ENCODE results near the gene ACADS.
A peak's percentile ranks its signal among the peaks of the same experiment; 100 is the strongest.

The ACADS gene

DNA sequence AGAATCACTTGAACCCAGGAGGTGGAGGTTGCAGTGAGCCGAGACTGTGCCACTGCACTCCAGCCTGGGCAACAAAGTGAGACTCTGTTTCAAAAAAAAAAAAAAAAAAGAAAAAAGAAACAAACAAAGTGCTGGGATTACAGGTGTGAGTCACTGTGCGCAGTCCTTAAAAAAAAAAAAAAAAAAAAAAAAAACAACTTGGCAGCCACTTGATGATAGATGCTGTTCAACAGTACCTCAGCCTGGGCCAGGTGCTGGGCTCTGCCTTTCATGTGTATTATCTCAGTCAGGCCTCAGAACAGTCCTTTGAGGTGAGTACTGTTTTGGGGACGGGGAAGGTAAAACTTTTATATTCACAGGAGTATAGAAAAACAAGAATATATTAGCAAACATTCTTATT is 9.6 kb downstream of the ACADS start:
- Histone ChIP-seq H3K14ac (ENCODE audit: low read length) (no peak overlapping the region), H3K36me3 (ENCODE audit: control insufficient read depth in 1 of 2, insufficient read depth in 2 of 2, low read length in 2 of 2) (peaks cover 2 to 6% of the 10 kb centered on the region in 2 experiments), H3K4ac (ENCODE audit: low read depth, low read length) (no peak overlapping the region), H3K4me3 (ENCODE audit: low read depth, low read length) (no peak overlapping the region), H3K4me2 (ENCODE audit: low read length) (no peak overlapping the region), H3K4me1 (ENCODE audit: control insufficient read depth in 1 of 2, insufficient read depth in 2 of 2, low read length in 2 of 2) (no peaks in the 10 kb centered on the region), H3K9ac (ENCODE audit: low read length) (no peak overlapping the region), H2AFZ (ENCODE audit: insufficient read depth, low read length, poor library complexity) (no peak overlapping the region), H2AK5ac (ENCODE audit: low read length) (no peak overlapping the region), H3K79me1 (ENCODE audit: low read length) (no peaks in the 10 kb centered on the region), H3K27ac (ENCODE audit: low read depth, low read length) (no peak overlapping the region), H3K79me2 (ENCODE audit: control insufficient read depth, insufficient read depth, low read length, poor library complexity) (no peaks in the 10 kb centered on the region), H3K9me3 (ENCODE audit: insufficient read depth, low read depth, low read length) (no peaks in the 10 kb centered on the region), H3K27me3 (ENCODE audit: insufficient read depth, low read length) (no peaks in the 10 kb centered on the region), H4K91ac (ENCODE audit: low read depth, low read length) (no peak overlapping the region), H4K12ac (ENCODE audit: low read depth, low read length) (no peak overlapping the region), H3K18ac (ENCODE audit: low read length) (no peak overlapping the region), H2BK120ac (ENCODE audit: insufficient read depth, low read length, poor library complexity) (no peak overlapping the region), H3K23ac (ENCODE audit: low read length) (no peak overlapping the region), H2BK12ac (ENCODE audit: low read length) (no peak overlapping the region), H2BK5ac (ENCODE audit: low read depth, low read length, poor library complexity) (no peak overlapping the region), H4K8ac (ENCODE audit: low read depth, low read length) (no peak overlapping the region)
- no peak for DNase-seq
- WGBS (ENCODE audit: extremely low coverage, insufficient coverage, insufficient read length): no CpG with 5 or more reads among the region's 3 CpGs

DNA sequence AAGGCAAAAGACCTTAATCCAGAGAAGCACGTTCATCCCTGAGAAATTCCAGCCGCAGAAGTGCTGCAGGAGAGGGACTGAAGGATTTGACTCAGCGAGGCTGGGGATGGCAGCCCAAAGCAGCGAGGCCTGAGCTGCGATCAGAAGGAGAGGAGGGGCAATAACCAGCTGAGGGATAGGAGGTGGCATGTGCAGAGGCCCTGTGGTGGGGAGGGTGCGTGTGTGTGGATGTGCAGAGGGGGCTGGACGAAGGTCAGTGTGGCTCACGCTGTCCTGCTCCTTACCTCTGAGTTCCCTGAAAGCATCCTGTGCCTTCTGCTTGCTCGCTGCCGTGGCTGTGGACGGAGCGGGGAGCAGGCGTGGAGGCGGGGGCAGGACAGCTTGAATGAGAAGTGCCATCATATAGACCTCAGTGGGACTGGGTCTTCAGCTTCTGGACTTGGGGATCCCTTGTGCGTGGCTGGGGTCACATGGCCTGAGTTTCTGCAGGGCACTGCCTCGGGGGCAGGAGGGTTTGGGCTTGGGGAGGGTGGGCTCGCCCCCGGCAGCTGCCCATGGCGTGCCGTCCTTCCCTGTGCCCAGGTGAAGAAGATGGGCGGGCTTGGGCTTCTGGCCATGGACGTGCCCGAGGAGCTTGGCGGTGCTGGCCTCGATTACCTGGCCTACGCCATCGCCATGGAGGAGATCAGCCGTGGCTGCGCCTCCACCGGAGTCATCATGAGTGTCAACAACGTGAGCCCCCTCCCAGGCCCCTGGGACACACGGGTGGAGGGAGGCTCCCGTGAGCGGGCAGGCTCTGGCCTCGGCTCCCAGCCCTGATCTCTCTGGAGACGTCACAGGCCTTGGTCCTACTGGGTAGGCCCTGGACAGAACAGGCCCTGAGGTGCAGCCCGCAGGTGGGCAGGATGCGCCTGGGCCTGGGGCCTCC is 11.0 kb downstream of the ACADS start:
- H3K14ac ChIP-seq (ENCODE audit: low read length): no peak overlapping the region

DNA sequence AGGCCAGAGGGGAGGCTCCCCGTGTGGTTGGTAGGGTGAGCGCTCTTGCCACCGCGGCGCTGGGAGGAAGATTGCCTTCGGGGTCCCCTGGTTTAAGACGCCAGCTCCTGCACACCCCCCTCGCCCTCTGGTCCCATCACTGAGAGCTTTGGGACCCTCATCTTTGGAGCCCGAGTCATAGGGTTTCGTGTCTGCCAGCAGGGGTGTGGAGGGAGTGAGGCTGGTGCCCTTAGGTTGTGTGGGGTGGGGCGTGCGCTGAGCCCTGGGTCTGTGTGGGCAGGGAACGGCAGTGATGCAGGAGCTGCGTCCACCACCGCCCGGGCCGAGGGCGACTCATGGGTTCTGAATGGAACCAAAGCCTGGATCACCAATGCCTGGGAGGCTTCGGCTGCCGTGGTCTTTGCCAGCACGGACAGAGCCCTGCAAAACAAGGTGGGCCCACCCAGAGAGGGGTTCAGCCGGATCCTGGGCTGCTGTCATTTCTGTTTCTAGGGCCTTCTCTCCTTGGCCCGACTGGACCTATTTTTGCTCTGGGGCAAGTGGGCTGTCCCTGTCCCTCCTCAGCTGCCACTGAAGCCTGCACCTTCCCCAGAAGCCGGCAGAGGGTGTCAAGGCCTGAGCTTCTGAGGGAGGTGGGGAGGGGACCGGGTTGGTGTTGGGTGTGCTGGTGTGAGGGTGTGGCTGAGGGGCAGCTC is 12.1 kb downstream of the ACADS start:
- Histone ChIP-seq H3K18ac (ENCODE audit: low read length) (no peak overlapping the region), H3K79me2 (ENCODE audit: control insufficient read depth, insufficient read depth, low read length, poor library complexity) (no peaks in the 10 kb centered on the region), H3K27me3 (ENCODE audit: insufficient read depth, low read length) (no peaks in the 10 kb centered on the region), H4K8ac (ENCODE audit: low read depth, low read length) (no peak overlapping the region), H3K4me2 (ENCODE audit: low read length) (no peak overlapping the region), H2AFZ (ENCODE audit: insufficient read depth, low read length, poor library complexity) (no peak overlapping the region), H4K91ac (ENCODE audit: low read depth, low read length) (no peak overlapping the region), H3K79me1 (ENCODE audit: low read length) (no peaks in the 10 kb centered on the region), H2AK5ac (ENCODE audit: low read length) (no peak overlapping the region), H4K12ac (ENCODE audit: low read depth, low read length) (no peak overlapping the region), H3K27ac (ENCODE audit: low read depth, low read length) (no peak overlapping the region), H2BK120ac (ENCODE audit: insufficient read depth, low read length, poor library complexity) (no peak overlapping the region), H2BK5ac (ENCODE audit: low read depth, low read length, poor library complexity) (no peak overlapping the region), H3K4me3 (ENCODE audit: low read depth, low read length) (no peak overlapping the region), H3K14ac (ENCODE audit: low read length) (no peak overlapping the region), H3K4me1 (ENCODE audit: control insufficient read depth in 1 of 2, insufficient read depth in 2 of 2, low read length in 2 of 2) (no peaks in the 10 kb centered on the region), H3K9me3 (ENCODE audit: insufficient read depth, low read depth, low read length) (no peaks in the 10 kb centered on the region), H3K36me3 (ENCODE audit: control insufficient read depth in 1 of 2, insufficient read depth in 2 of 2, low read length in 2 of 2) (peaks cover 4 to 6% of the 10 kb centered on the region in 2 experiments), H3K23ac (ENCODE audit: low read length) (no peak overlapping the region), H3K9ac (ENCODE audit: low read length) (no peak overlapping the region), H2BK12ac (ENCODE audit: low read length) (no peak overlapping the region), H3K4ac (ENCODE audit: low read depth, low read length) (no peak overlapping the region)
- no CpG with 5 or more reads among the region's 25 CpGs for WGBS (ENCODE audit: extremely low coverage, insufficient coverage, insufficient read length)
- DNase-seq: peak in 1 of 2 donors; percentile 39

More for the DNA sequence above, 11.0 kb downstream of the ACADS start:
- Histone ChIP-seq H3K4ac (ENCODE audit: low read depth, low read length) (no peak overlapping the region), H3K4me2 (ENCODE audit: low read length) (no peak overlapping the region), H4K91ac (ENCODE audit: low read depth, low read length) (no peak overlapping the region), H3K18ac (ENCODE audit: low read length) (no peak overlapping the region), H3K4me1 (ENCODE audit: control insufficient read depth in 1 of 2, insufficient read depth in 2 of 2, low read length in 2 of 2) (no peaks in the 10 kb centered on the region), H2BK5ac (ENCODE audit: low read depth, low read length, poor library complexity) (no peak overlapping the region), H3K4me3 (ENCODE audit: low read depth, low read length) (no peak overlapping the region), H2BK120ac (ENCODE audit: insufficient read depth, low read length, poor library complexity) (no peak overlapping the region), H3K23ac (ENCODE audit: low read length) (no peak overlapping the region), H3K36me3 (ENCODE audit: control insufficient read depth in 1 of 2, insufficient read depth in 2 of 2, low read length in 2 of 2) (peaks cover 4 to 6% of the 10 kb centered on the region in 2 experiments), H3K9ac (ENCODE audit: low read length) (no peak overlapping the region), H4K12ac (ENCODE audit: low read depth, low read length) (no peak overlapping the region), H3K79me2 (ENCODE audit: control insufficient read depth, insufficient read depth, low read length, poor library complexity) (no peaks in the 10 kb centered on the region), H2BK12ac (ENCODE audit: low read length) (no peak overlapping the region), H2AK5ac (ENCODE audit: low read length) (no peak overlapping the region), H3K27me3 (ENCODE audit: insufficient read depth, low read length) (no peaks in the 10 kb centered on the region), H4K8ac (ENCODE audit: low read depth, low read length) (no peak overlapping the region), H3K9me3 (ENCODE audit: insufficient read depth, low read depth, low read length) (no peaks in the 10 kb centered on the region), H3K79me1 (ENCODE audit: low read length) (no peaks in the 10 kb centered on the region), H2AFZ (ENCODE audit: insufficient read depth, low read length, poor library complexity) (no peak overlapping the region), H3K27ac (ENCODE audit: low read depth, low read length) (no peak overlapping the region)
- no peak for DNase-seq
- WGBS (ENCODE audit: extremely low coverage, insufficient coverage, insufficient read length): no CpG with 5 or more reads among the region's 38 CpGs

DNA sequence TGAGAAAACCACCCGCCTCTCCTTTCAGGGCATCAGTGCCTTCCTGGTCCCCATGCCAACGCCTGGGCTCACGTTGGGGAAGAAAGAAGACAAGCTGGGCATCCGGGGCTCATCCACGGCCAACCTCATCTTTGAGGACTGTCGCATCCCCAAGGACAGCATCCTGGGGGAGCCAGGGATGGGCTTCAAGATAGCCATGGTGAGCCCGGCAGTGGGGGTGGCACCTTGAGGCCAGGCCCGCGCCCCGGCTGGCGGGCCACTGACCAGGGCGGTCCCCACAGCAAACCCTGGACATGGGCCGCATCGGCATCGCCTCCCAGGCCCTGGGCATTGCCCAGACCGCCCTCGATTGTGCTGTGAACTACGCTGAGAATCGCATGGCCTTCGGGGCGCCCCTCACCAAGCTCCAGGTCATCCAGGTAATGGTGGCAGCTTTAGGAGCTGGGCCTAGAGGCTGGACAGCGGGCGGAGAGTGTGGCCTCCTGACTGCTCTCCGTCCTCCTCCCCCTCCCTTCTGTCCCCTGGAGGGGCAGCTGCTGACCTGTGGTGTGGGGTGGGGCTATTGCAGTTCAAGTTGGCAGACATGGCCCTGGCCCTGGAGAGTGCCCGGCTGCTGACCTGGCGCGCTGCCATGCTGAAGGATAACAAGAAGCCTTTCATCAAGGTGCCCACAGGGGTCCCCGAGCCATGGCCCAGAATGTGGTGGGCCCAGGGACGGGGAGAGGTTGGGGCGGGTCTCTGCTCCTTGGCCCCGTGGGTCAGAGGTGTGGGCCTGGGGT is 12.8 kb downstream of the ACADS start:
- H3K36me3 ChIP-seq (ENCODE audit: control insufficient read depth in 1 of 2, insufficient read depth in 2 of 2, low read length in 2 of 2): peaks cover 4 to 6% of the 10 kb centered on the region in 2 experiments
- H3K14ac ChIP-seq (ENCODE audit: low read length): no peak overlapping the region
- no peak overlapping the region for H4K91ac ChIP-seq (ENCODE audit: low read depth, low read length)
- no peak overlapping the region for H2BK120ac ChIP-seq (ENCODE audit: insufficient read depth, low read length, poor library complexity)
- no peak overlapping the region for H2BK5ac ChIP-seq (ENCODE audit: low read depth, low read length, poor library complexity)
- H3K9me3 ChIP-seq (ENCODE audit: insufficient read depth, low read depth, low read length): no peaks in the 10 kb centered on the region
- WGBS (ENCODE audit: extremely low coverage, insufficient coverage, insufficient read length): no CpG with 5 or more reads among the region's 31 CpGs
- no peak overlapping the region for H3K9ac ChIP-seq (ENCODE audit: low read length)
- no peak overlapping the region for H3K4ac ChIP-seq (ENCODE audit: low read depth, low read length)
- no peak overlapping the region for H3K18ac ChIP-seq (ENCODE audit: low read length)
- H4K8ac ChIP-seq (ENCODE audit: low read depth, low read length): no peak overlapping the region
- no peaks in the 10 kb centered on the region for H3K79me2 ChIP-seq (ENCODE audit: control insufficient read depth, insufficient read depth, low read length, poor library complexity)
- no peaks in the 10 kb centered on the region for H3K79me1 ChIP-seq (ENCODE audit: low read length)
- no peak overlapping the region for H3K27ac ChIP-seq (ENCODE audit: low read depth, low read length)
- no peaks in the 10 kb centered on the region for H3K27me3 ChIP-seq (ENCODE audit: insufficient read depth, low read length)
- H3K23ac ChIP-seq (ENCODE audit: low read length): no peak overlapping the region
- H3K4me2 ChIP-seq (ENCODE audit: low read length): no peak overlapping the region
- no peak overlapping the region for H4K12ac ChIP-seq (ENCODE audit: low read depth, low read length)
- no peak overlapping the region for H2AK5ac ChIP-seq (ENCODE audit: low read length)
- no peak overlapping the region for H2AFZ ChIP-seq (ENCODE audit: insufficient read depth, low read length, poor library complexity)
- no peak overlapping the region for H3K4me3 ChIP-seq (ENCODE audit: low read depth, low read length)
- DNase-seq: no peak
- no peaks in the 10 kb centered on the region for H3K4me1 ChIP-seq (ENCODE audit: control insufficient read depth in 1 of 2, insufficient read depth in 2 of 2, low read length in 2 of 2)
- no peak overlapping the region for H2BK12ac ChIP-seq (ENCODE audit: low read length)

All from trophoblast cell (in vitro differentiated cells and primary cell).